Loucy (cell line): ENCODE measurements around the gene INPP5F.

Experiments used
- CTCF ChIP-seq: fragments of 200-600 bp; sonication (generic); conservative IDR thresholded peaks from 2 replicates; pipeline ENCODE4 v1.5.1; 2014; ENCODE audit warnings: mild to moderate bottlenecking, antibody characterized with exemption, low read length
- EZH2phosphoT487 ChIP-seq: fragments of 200-600 bp; IDR thresholded peaks from 2 replicates; pipeline ENCODE4 v1.6.1; 2018; ENCODE audit warnings: antibody characterized with exemption, mild to moderate bottlenecking, moderate library complexity, borderline replicate concordance

- TF ChIP-seq CTCF: no peak
- TF ChIP-seq EZH2phosphoT487: no peak
These were observed at the start of gene INPP5F for GRCh38 chr10:119725828-119726675.
